ENCODE results near the gene DNAH8. TPM values are rescaled to one million over a fixed set of nuclear protein-coding genes. Genes with fewer than 3 reads are reported as not detected.

DNAH8 gene
- total RNA-seq, 1 experiment from 2014 or later, result not detected

- H3K4me3 ChIP-seq, result no peak overlapping the region
- BruUV-seq (replicated peaks), result no TSS peak
Measured at GRCh38 chr6:39021779-39022178, 306.7 kb downstream of the DNAH8 start.

GRCh38 chr6:39026175-39026574 lies 311.1 kb downstream of the DNAH8 start:
- no peak for TF ChIP-seq EZH2 (IDR thresholded peaks at IDR 0.05; ENCODE audit: low read depth)
- TF ChIP-seq, protein P1, sequence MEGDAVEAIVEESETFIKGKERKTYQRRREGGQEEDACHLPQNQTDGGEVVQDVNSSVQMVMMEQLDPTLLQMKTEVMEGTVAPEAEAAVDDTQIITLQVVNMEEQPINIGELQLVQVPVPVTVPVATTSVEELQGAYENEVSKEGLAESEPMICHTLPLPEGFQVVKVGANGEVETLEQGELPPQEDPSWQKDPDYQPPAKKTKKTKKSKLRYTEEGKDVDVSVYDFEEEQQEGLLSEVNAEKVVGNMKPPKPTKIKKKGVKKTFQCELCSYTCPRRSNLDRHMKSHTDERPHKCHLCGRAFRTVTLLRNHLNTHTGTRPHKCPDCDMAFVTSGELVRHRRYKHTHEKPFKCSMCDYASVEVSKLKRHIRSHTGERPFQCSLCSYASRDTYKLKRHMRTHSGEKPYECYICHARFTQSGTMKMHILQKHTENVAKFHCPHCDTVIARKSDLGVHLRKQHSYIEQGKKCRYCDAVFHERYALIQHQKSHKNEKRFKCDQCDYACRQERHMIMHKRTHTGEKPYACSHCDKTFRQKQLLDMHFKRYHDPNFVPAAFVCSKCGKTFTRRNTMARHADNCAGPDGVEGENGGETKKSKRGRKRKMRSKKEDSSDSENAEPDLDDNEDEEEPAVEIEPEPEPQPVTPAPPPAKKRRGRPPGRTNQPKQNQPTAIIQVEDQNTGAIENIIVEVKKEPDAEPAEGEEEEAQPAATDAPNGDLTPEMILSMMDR (conservative IDR thresholded peaks at IDR 0.05), result no peak
- no peak overlapping the region for H2AFZ ChIP-seq
- no peak overlapping the region for H3K27ac ChIP-seq
- DNase-seq, result no peak
- no peaks in the 10 kb centered on the region for H3K9me3 ChIP-seq (ENCODE audit: insufficient read depth, low read depth)
- no peak overlapping the region for H3K4me2 ChIP-seq
- H3K36me3 ChIP-seq (ENCODE audit: low read depth), result no peaks in the 10 kb centered on the region
- CTCF ChIA-PET, result interaction anchor here (0.6 kb wide), 1 partner anchor 344 kb away, joined by 3 read pairs; no protein-coding TSS in a partner anchor
- H4K20me1 ChIP-seq (ENCODE audit: insufficient read depth), result 0 out of 2 replicates have a peak, but pooled peaks cover 4% of the 10 kb centered on the region
- BruUV-seq (replicated peaks), result no TSS peak
- no peaks in the 10 kb centered on the region for H3F3A ChIP-seq (ENCODE audit: insufficient read depth, low read depth)
- intact Hi-C loops (cut with micrococcal nuclease; ENCODE audit: unreplicated experiment), result no loop called here
- H3K27me3 ChIP-seq (ENCODE audit: insufficient read depth, low read depth), result peaks cover 88% of the 10 kb centered on the region
- H3K4me1 ChIP-seq (replicated peaks; ENCODE audit: insufficient read depth), result no peaks in the 10 kb centered on the region
- no peaks in the 10 kb centered on the region; the same call in 1 of the 2 replicates for H3K9me2 ChIP-seq (ENCODE audit: insufficient read depth)
- H3K79me2 ChIP-seq (ENCODE audit: low read depth), result no peaks in the 10 kb centered on the region
- POLR2A ChIA-PET (ENCODE audit: unreplicated experiment), result no interaction called here
- H3K4me3 ChIP-seq, result no peak overlapping the region

More at GRCh38 chr6:39021779-39022178, 306.7 kb downstream of the DNAH8 start:
- no peak overlapping the region for H2AFZ ChIP-seq
- H3K36me3 ChIP-seq (ENCODE audit: low read depth), result no peaks in the 10 kb centered on the region
- peaks cover 96% of the 10 kb centered on the region for H3K27me3 ChIP-seq (ENCODE audit: insufficient read depth, low read depth)
- DNase-seq, result no peak
- no peaks in the 10 kb centered on the region for H3K9me2 ChIP-seq (ENCODE audit: insufficient read depth)
- H3K4me2 ChIP-seq, result no peak overlapping the region
- no peak for TF ChIP-seq EZH2 (IDR thresholded peaks at IDR 0.05; ENCODE audit: low read depth)
- TF ChIP-seq, protein P1 (conservative IDR thresholded peaks at IDR 0.05), result no peak
- H3K27ac ChIP-seq, result no peak overlapping the region
- H3K4me1 ChIP-seq (replicated peaks; ENCODE audit: insufficient read depth), result no peaks in the 10 kb centered on the region
- intact Hi-C loops (cut with micrococcal nuclease; ENCODE audit: unreplicated experiment), result no loop called here
- no peaks in the 10 kb centered on the region for H3K9me3 ChIP-seq (ENCODE audit: insufficient read depth, low read depth)
- CTCF ChIA-PET, result no interaction called here
- no peaks in the 10 kb centered on the region for H4K20me1 ChIP-seq (ENCODE audit: insufficient read depth)
- no peaks in the 10 kb centered on the region for H3F3A ChIP-seq (ENCODE audit: insufficient read depth, low read depth)
- no peaks in the 10 kb centered on the region for H3K79me2 ChIP-seq (ENCODE audit: low read depth)
- POLR2A ChIA-PET (ENCODE audit: unreplicated experiment), result no interaction called here

DNA sequence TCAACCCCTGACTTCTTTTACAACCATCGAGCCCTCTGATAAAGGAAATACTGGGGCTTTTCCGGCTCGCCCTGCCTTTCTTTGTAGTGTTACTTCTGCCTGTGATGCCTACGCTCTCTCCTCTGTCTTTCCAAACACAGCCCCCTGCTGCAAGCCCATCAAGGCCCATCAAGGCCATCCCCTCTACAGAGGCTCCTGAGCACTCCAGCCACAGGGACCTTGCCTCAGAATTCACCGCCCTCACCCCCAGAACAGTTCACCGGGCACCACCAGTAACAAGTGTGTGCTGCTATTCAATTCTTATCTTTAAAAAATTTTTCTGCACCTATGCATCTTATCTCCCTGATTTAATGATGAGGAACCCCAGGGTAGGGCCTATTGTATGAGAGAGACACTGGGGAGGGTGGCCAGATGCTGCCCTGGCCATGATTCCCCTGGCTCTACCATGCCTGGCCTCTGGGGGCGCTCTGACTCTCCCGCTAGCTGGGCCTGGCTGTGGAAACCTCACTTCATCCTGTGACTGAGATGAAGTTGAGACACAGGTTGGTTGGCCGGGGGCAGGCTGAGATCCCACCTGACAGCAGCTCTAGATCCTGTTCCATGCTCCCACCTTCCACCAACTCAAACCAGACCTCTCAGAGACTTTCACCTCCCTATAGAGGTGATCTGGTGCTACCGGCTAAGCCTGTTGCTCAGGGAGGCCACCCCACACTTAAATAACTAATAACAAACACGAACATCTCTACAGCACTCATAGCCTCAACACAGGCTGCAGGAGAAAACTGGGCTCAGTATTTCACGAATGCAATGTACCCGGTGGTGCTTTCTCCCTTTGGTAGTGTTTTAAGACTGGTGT lies 314.3 kb downstream of the DNAH8 start:
- ChIA-PET POLR2A (ENCODE audit: unreplicated experiment) (no interaction called here), CTCF (no interaction called here)
- Histone ChIP-seq H3K27me3 (ENCODE audit: insufficient read depth, low read depth) (peaks cover 85% of the 10 kb centered on the region), H2AFZ (no peak overlapping the region), H4K20me1 (ENCODE audit: insufficient read depth) (0 out of 2 replicates have a peak, but pooled peaks cover 4% of the 10 kb centered on the region), H3K9me2 (ENCODE audit: insufficient read depth) (no peaks in the 10 kb centered on the region; the same call in 1 of the 2 replicates), H3K79me2 (ENCODE audit: low read depth) (no peaks in the 10 kb centered on the region), H3K4me1 (replicated peaks; ENCODE audit: insufficient read depth) (no peaks in the 10 kb centered on the region), H3F3A (ENCODE audit: insufficient read depth, low read depth) (no peaks in the 10 kb centered on the region), H3K27ac (no peak overlapping the region), H3K36me3 (ENCODE audit: low read depth) (no peaks in the 10 kb centered on the region), H3K9me3 (ENCODE audit: insufficient read depth, low read depth) (no peaks in the 10 kb centered on the region), H3K4me2 (no peak overlapping the region), H3K4me3 (no peak overlapping the region)
- BruUV-seq (replicated peaks), result no TSS peak
- intact Hi-C loops (cut with micrococcal nuclease; ENCODE audit: unreplicated experiment), result loop anchor here (1.0 kb wide), 1 partner anchor 137 kb away; no protein-coding TSS in a partner anchor
- peak in 1 of 2 experiments; percentile 26 for DNase-seq
- TF ChIP-seq, protein P1 (conservative IDR thresholded peaks at IDR 0.05), result peak; percentile 84
- no peak for TF ChIP-seq EZH2 (IDR thresholded peaks at IDR 0.05; ENCODE audit: low read depth)

Measured in PC-9 (cell line).